RWPE2 (cell line): ENCODE measurements around the gene MEF2C.

Experiments
- ATAC-seq: fragments of 200-7000 bp; cut with Tn5 transposase; 3 replicates; pipeline ENCODE4 v1.9.1; 2021; ENCODE audit warnings: low read depth
- DNase-seq: peaks from one replicate; pipeline ENCODE4 v3.0.0-alpha.2; 2020; ENCODE audit warnings: low spot score
- H3K27ac ChIP-seq: fragments of 450-650 bp; 2 replicates; pipeline ENCODE4 v1.5.1; 2017; ENCODE audit warnings: mild to moderate bottlenecking; ENCODE audit not compliant: poor library complexity, severe bottlenecking
- H3K27me3 ChIP-seq: fragments of 250-450 bp; sonication (Bioruptor Pico); 2 replicates; pipeline ENCODE4 v1.5.1; 2021; ENCODE audit warnings: mild to moderate bottlenecking, moderate library complexity; ENCODE audit not compliant: insufficient read depth, poor library complexity, severe bottlenecking
- H3K36me3 ChIP-seq: fragments of 250-450 bp; sonication (Bioruptor Pico); 2 replicates; pipeline ENCODE4 v1.5.1; 2020; ENCODE audit warnings: low read depth, mild to moderate bottlenecking, moderate library complexity
- H3K4me1 ChIP-seq: fragments of 250-450 bp; sonication (Bioruptor Pico); 2 replicates; pipeline ENCODE4 v1.5.1; 2021; ENCODE audit warnings: mild to moderate bottlenecking, moderate library complexity; ENCODE audit not compliant: insufficient read depth, poor library complexity, severe bottlenecking
- H3K4me3 ChIP-seq: fragments of 250-450 bp; sonication (Bioruptor Pico); 2 replicates; pipeline ENCODE4 v1.5.1; 2021; ENCODE audit warnings: mild to moderate bottlenecking, moderate library complexity; ENCODE audit not compliant: severe bottlenecking
- H3K9me3 ChIP-seq: fragments of 250-450 bp; sonication (Bioruptor Pico); 2 replicates; pipeline ENCODE4 v1.5.1; 2021; ENCODE audit warnings: mild to moderate bottlenecking, moderate library complexity; ENCODE audit not compliant: severe bottlenecking
- CTCF ChIP-seq: fragments of 450-650 bp; IDR thresholded peaks from one replicate; pipeline ENCODE4 v1.5.1; 2017; ENCODE audit warnings: mild to moderate bottlenecking, moderate library complexity; ENCODE audit not compliant: poor library complexity, severe bottlenecking

The MEF2C gene

GRCh38 chr5:88722546-88723073, 160.4 kb downstream of the MEF2C start:
- Histone ChIP-seq H3K4me1 (no peaks in the 10 kb centered on the region), H3K36me3 (no peaks in the 10 kb centered on the region), H3K27ac (no peak overlapping the region), H3K27me3 (peaks cover 47% of the 10 kb centered on the region), H3K4me3 (no peak overlapping the region), H3K9me3 (no peaks in the 10 kb centered on the region)
- TF ChIP-seq CTCF, result no peak
- DNase-seq (no peak), ATAC-seq (no peak)

- Histone ChIP-seq H3K9me3 (no peaks in the 10 kb centered on the region), H3K4me1 (no peaks in the 10 kb centered on the region), H3K4me3 (no peak overlapping the region), H3K27ac (no peak overlapping the region), H3K36me3 (no peaks in the 10 kb centered on the region), H3K27me3 (peaks cover 38% of the 10 kb centered on the region)
- TF ChIP-seq CTCF, result no peak
- DNase-seq (no peak), ATAC-seq (no peak)
These were observed 163.6 kb downstream of the MEF2C start for GRCh38 chr5:88719434-88719833.

GRCh38 chr5:88718736-88719135, 164.2 kb downstream of the MEF2C start:
- TF ChIP-seq CTCF, result no peak
- no peaks in the 10 kb centered on the region for H3K36me3 ChIP-seq
- H3K4me1 ChIP-seq, result no peaks in the 10 kb centered on the region
- no peak for ATAC-seq
- H3K27me3 ChIP-seq, result peaks cover 38% of the 10 kb centered on the region
- H3K27ac ChIP-seq, result no peak overlapping the region
- DNase-seq, result no peak
- H3K9me3 ChIP-seq, result no peaks in the 10 kb centered on the region
- no peak overlapping the region for H3K4me3 ChIP-seq

GRCh38 chr5:88716101-88716500, 166.9 kb downstream of the MEF2C start:
- Histone ChIP-seq H3K4me1 (no peaks in the 10 kb centered on the region), H3K27me3 (peaks cover 24% of the 10 kb centered on the region), H3K4me3 (no peak overlapping the region), H3K36me3 (no peaks in the 10 kb centered on the region), H3K27ac (no peak overlapping the region), H3K9me3 (no peaks in the 10 kb centered on the region)
- ATAC-seq, result no peak
- no peak for DNase-seq
- TF ChIP-seq CTCF, result no peak

- Histone ChIP-seq H3K4me1 (no peaks in the 10 kb centered on the region), H3K4me3 (no peak overlapping the region), H3K36me3 (no peaks in the 10 kb centered on the region), H3K27me3 (peaks cover 21% of the 10 kb centered on the region), H3K9me3 (no peaks in the 10 kb centered on the region), H3K27ac (no peak overlapping the region)
- ATAC-seq (no peak), DNase-seq (no peak)
- no peak for TF ChIP-seq CTCF
These were observed 167.5 kb downstream of the MEF2C start for GRCh38 chr5:88715503-88715902.
